Right lobe of liver (tissue), 4 donors: Measurements from ENCODE around the gene MAST4.

ENCODE experiments used
- POLR2A ChIP-seq: fragments of 450-650 bp; IDR thresholded peaks from one replicate; pipeline ENCODE4 v1.6.1; 2017; ENCODE audit warnings: antibody characterized with exemption, mild to moderate bottlenecking
- TF ChIP-seq, protein P1 (sequence below), 4 donors: fragments of 200-600 bp in 3 of 4; fragments of 450-650 bp in 1 of 4; IDR thresholded peaks; one replicate each; pipeline versions ENCODE4 v1.5.1 to v1.8.0; 2016 to 2022; ENCODE audit warnings: antibody characterized with exemption in 4 of 4, mild to moderate bottlenecking in 2 of 4
- donor health status: DM: no; HTN: no; CAD: no.
- donor health status: DM: no; HTN: no; CAD: no.
- donor health status: DM: no; HTN: yes; CAD: no.

DNA sequence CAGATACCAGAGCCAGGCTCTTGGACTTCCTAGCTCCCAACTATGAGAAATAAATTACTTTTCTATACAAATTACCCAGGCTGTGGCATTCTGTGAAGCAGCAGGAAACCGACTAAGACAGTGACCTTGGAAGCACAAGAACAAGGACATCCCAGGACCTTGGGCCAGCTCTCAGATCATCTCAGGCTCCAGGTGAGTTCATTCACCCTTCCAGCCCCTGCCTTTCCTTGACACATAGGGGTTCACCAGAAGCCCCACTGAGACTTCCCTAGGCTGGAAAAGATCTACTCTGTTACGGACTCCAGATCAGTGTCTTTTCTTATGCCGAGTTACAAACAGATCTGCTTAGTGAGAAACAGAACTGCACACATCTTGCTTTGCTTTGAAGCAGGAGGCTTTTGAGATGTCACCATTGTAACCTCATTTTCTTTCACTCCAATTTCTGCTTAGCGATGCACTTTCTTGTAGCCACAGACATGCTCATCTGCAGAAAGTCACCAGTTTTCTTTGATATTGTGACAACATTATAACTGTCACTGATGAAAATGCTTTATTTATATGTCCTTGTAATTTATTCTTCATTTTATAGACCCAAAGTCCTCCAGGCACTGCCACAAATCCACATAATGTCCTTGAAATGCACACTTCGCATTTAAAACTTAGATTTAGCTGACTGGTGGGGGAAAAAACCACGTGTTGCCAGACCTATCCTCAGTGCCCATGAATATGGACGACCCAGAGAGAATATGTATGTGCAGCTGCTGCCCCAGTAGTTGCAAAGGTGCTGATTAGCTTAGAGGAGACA lies 592.3 kb downstream of the MAST4 start:
- TF ChIP-seq POLR2A: no peak
- TF ChIP-seq, protein P1, sequence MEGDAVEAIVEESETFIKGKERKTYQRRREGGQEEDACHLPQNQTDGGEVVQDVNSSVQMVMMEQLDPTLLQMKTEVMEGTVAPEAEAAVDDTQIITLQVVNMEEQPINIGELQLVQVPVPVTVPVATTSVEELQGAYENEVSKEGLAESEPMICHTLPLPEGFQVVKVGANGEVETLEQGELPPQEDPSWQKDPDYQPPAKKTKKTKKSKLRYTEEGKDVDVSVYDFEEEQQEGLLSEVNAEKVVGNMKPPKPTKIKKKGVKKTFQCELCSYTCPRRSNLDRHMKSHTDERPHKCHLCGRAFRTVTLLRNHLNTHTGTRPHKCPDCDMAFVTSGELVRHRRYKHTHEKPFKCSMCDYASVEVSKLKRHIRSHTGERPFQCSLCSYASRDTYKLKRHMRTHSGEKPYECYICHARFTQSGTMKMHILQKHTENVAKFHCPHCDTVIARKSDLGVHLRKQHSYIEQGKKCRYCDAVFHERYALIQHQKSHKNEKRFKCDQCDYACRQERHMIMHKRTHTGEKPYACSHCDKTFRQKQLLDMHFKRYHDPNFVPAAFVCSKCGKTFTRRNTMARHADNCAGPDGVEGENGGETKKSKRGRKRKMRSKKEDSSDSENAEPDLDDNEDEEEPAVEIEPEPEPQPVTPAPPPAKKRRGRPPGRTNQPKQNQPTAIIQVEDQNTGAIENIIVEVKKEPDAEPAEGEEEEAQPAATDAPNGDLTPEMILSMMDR (IDR thresholded peaks at IDR 0.05): no peak
